ENCODE results near the gene MCU. TPM values are rescaled to one million over a fixed set of nuclear protein-coding genes. Genes with fewer than 3 reads are reported as not detected.

MCU gene
- polyA plus RNA-seq, 1 donor from 2014 or later: 22.9 TPM

DNA sequence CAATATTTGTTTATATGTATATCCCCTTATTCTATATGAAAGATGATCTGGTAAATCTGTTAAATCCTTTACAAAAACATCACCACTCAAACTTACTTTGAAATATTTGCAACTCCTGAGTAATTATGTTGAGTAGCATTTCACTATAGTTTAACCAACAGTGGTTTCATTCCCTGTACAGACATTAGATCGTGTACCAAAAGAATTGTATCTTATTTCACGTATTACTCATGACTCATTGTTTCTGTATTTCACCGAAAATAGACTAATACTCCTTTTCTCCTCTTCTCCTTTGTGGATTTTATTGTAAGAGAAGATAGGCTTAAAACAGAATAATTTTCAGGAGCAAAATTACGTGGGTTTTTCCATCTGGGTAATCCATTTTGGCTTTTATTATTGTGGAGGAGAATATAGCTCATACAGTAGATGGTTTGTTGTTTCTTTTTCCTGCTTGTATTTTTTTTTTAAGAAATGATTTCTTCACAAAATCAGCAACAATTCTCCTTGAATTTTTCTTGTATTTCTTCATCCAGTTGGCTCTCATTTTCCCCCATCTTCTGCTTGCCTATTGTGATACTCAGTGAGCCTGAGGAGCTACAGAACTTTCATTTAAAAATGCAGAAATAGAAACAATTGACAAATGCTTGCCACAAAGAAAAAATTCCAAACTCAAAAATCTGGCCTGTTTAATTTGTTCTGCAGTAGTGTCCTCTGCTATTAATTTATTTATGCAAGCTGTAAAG is 111.0 kb downstream of the MCU start:
- Histone ChIP-seq H3F3A (ENCODE audit: insufficient read depth, low read length, poor library complexity, severe bottlenecking) (no peaks in the 10 kb centered on the region), H3K27me3 (ENCODE audit: insufficient read depth, low read depth, low read length) (no peaks in the 10 kb centered on the region), H3K4me3 (ENCODE audit: low read length) (no peak overlapping the region), H3K9me3 (ENCODE audit: low read length) (no peaks in the 10 kb centered on the region), H3K79me2 (replicated peaks; ENCODE audit: insufficient read depth, low read length) (no peaks in the 10 kb centered on the region), H4K20me1 (ENCODE audit: insufficient read depth) (no peaks in the 10 kb centered on the region), H3K27ac (ENCODE audit: low read length) (no peak overlapping the region), H3K36me3 (ENCODE audit: insufficient read depth, low read length) (no peaks in the 10 kb centered on the region), H3K9me2 (ENCODE audit: insufficient read depth, low read length) (no peaks in the 10 kb centered on the region), H3K4me2 (ENCODE audit: low read length) (no peak overlapping the region), H2AFZ (ENCODE audit: low read depth, low read length) (no peak overlapping the region), H3K9ac (ENCODE audit: low read length) (no peak overlapping the region)
- TF ChIP-seq EZH2 (IDR thresholded peaks at IDR 0.05; ENCODE audit: borderline replicate concordance, insufficient read depth, low read length, poor library complexity, severe bottlenecking) (no peak), SMC3 (conservative IDR thresholded peaks at IDR 0.05; ENCODE audit: poor library complexity) (no peak), EP300 (conservative IDR thresholded peaks at IDR 0.05; ENCODE audit: poor library complexity, severe bottlenecking) (no peak), RAD21 (conservative IDR thresholded peaks at IDR 0.05) (no peak), CTCF (IDR thresholded peaks at IDR 0.05; ENCODE audit: poor library complexity, severe bottlenecking) (no peak)
- TF ChIP-seq, protein P1, sequence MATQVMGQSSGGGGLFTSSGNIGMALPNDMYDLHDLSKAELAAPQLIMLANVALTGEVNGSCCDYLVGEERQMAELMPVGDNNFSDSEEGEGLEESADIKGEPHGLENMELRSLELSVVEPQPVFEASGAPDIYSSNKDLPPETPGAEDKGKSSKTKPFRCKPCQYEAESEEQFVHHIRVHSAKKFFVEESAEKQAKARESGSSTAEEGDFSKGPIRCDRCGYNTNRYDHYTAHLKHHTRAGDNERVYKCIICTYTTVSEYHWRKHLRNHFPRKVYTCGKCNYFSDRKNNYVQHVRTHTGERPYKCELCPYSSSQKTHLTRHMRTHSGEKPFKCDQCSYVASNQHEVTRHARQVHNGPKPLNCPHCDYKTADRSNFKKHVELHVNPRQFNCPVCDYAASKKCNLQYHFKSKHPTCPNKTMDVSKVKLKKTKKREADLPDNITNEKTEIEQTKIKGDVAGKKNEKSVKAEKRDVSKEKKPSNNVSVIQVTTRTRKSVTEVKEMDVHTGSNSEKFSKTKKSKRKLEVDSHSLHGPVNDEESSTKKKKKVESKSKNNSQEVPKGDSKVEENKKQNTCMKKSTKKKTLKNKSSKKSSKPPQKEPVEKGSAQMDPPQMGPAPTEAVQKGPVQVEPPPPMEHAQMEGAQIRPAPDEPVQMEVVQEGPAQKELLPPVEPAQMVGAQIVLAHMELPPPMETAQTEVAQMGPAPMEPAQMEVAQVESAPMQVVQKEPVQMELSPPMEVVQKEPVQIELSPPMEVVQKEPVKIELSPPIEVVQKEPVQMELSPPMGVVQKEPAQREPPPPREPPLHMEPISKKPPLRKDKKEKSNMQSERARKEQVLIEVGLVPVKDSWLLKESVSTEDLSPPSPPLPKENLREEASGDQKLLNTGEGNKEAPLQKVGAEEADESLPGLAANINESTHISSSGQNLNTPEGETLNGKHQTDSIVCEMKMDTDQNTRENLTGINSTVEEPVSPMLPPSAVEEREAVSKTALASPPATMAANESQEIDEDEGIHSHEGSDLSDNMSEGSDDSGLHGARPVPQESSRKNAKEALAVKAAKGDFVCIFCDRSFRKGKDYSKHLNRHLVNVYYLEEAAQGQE (IDR thresholded peaks at IDR 0.05; ENCODE audit: borderline replicate concordance): no peak

GRCh38 chr10:72808001-72808400 is 116.1 kb downstream of the MCU start:
- no peak overlapping the region for H2AFZ ChIP-seq (ENCODE audit: low read depth, low read length)
- H4K20me1 ChIP-seq (ENCODE audit: insufficient read depth): no peaks in the 10 kb centered on the region
- no peaks in the 10 kb centered on the region for H3K79me2 ChIP-seq (replicated peaks; ENCODE audit: insufficient read depth, low read length)
- no peaks in the 10 kb centered on the region for H3K9me3 ChIP-seq (ENCODE audit: low read length)
- TF ChIP-seq POLR2AphosphoS5 (IDR thresholded peaks at IDR 0.05) (no peak), EZH2 (IDR thresholded peaks at IDR 0.05; ENCODE audit: borderline replicate concordance, insufficient read depth, low read length, poor library complexity, severe bottlenecking) (no peak), TAF1 (IDR thresholded peaks at IDR 0.05; ENCODE audit: low read depth) (no peak)
- no peaks in the 10 kb centered on the region for H3K36me3 ChIP-seq (ENCODE audit: insufficient read depth, low read length)
- H3K4me3 ChIP-seq (ENCODE audit: low read length): no peak overlapping the region
- no peak overlapping the region for H3K27ac ChIP-seq (ENCODE audit: low read length)
- H3K9me2 ChIP-seq (ENCODE audit: insufficient read depth, low read length): no peaks in the 10 kb centered on the region
- no peak overlapping the region for H3K9ac ChIP-seq (ENCODE audit: low read length)
- H3K27me3 ChIP-seq (ENCODE audit: insufficient read depth, low read depth, low read length): no peaks in the 10 kb centered on the region
- H3K4me2 ChIP-seq (ENCODE audit: low read length): no peak overlapping the region
- H3F3A ChIP-seq (ENCODE audit: insufficient read depth, low read length, poor library complexity, severe bottlenecking): peaks cover 2% of the 10 kb centered on the region

- Histone ChIP-seq H3K4me3 (ENCODE audit: low read length) (no peak overlapping the region), H3F3A (ENCODE audit: insufficient read depth, low read length, poor library complexity, severe bottlenecking) (peaks cover 4% of the 10 kb centered on the region)
Measured at GRCh38 chr10:72809006-72809405, 117.1 kb downstream of the MCU start.

More at GRCh38 chr10:72809006-72809405, 117.1 kb downstream of the MCU start:
- Histone ChIP-seq H3K79me2 (replicated peaks; ENCODE audit: insufficient read depth, low read length) (no peaks in the 10 kb centered on the region), H4K20me1 (ENCODE audit: insufficient read depth) (no peaks in the 10 kb centered on the region), H3K9me2 (ENCODE audit: insufficient read depth, low read length) (no peaks in the 10 kb centered on the region), H3K9ac (ENCODE audit: low read length) (no peak overlapping the region), H3K27me3 (ENCODE audit: insufficient read depth, low read depth, low read length) (no peaks in the 10 kb centered on the region), H2AFZ (ENCODE audit: low read depth, low read length) (no peak overlapping the region), H3K4me2 (ENCODE audit: low read length) (no peak overlapping the region), H3K36me3 (ENCODE audit: insufficient read depth, low read length) (no peaks in the 10 kb centered on the region), H3K27ac (ENCODE audit: low read length) (no peak overlapping the region), H3K9me3 (ENCODE audit: low read length) (no peaks in the 10 kb centered on the region)
- no peak for TF ChIP-seq MXI1 (conservative IDR thresholded peaks at IDR 0.05; ENCODE audit: poor library complexity, severe bottlenecking)
- TF ChIP-seq, protein P1 (IDR thresholded peaks at IDR 0.05; ENCODE audit: borderline replicate concordance): no peak
- TF ChIP-seq CTCF (IDR thresholded peaks at IDR 0.05; ENCODE audit: poor library complexity, severe bottlenecking): no peak
- TF ChIP-seq EZH2 (IDR thresholded peaks at IDR 0.05; ENCODE audit: borderline replicate concordance, insufficient read depth, low read length, poor library complexity, severe bottlenecking): no peak
- TF ChIP-seq SMC3 (conservative IDR thresholded peaks at IDR 0.05; ENCODE audit: poor library complexity): no peak
- TF ChIP-seq TAF1 (IDR thresholded peaks at IDR 0.05; ENCODE audit: low read depth): no peak
- TF ChIP-seq POLR2AphosphoS5 (IDR thresholded peaks at IDR 0.05): no peak
- no peak for TF ChIP-seq RAD21 (conservative IDR thresholded peaks at IDR 0.05)
- no peak for TF ChIP-seq EP300 (conservative IDR thresholded peaks at IDR 0.05; ENCODE audit: poor library complexity, severe bottlenecking)

Data from neural cell (in vitro differentiated cells).